ENCODE results near the gene STRC. TPM values are rescaled to one million over a fixed set of nuclear protein-coding genes. Genes with fewer than 3 reads are reported as not detected.
A peak's percentile ranks its signal among the peaks of the same experiment; 100 is the strongest.
"Not testable (repeated sequence)": the region's sequence is repeated elsewhere in the genome, so short reads cannot be mapped to it uniquely, and the experiment has no call there.

Gene STRC
- under 1 TPM; 0.36 to 0.72 TPM for total RNA-seq

- intact Hi-C loops (cut with micrococcal nuclease); CTCF ChIA-PET; POLR2A ChIA-PET; H3K4me1 Mint-ChIP-seq (ENCODE audit: low read depth); ATAC-seq; H3K27me3 Mint-ChIP-seq; H3K36me3 Mint-ChIP-seq (ENCODE audit: low read depth); DNase-seq; H3K9me3 Mint-ChIP-seq; H3K4me3 Mint-ChIP-seq; H3K27ac Mint-ChIP-seq: not testable (repeated sequence)
Measured at GRCh38 chr15:43618700-43619099, at the start of gene STRC. Gene STRC, minus strand, starts transcription at chr15:43618800. Its CDS starts 78 bp downstream, at chr15:43618722.

- ATAC-seq; H3K27me3 Mint-ChIP-seq; CTCF ChIA-PET; DNase-seq; H3K9me3 Mint-ChIP-seq; H3K4me3 Mint-ChIP-seq; intact Hi-C loops (cut with micrococcal nuclease); POLR2A ChIA-PET; H3K4me1 Mint-ChIP-seq (ENCODE audit: low read depth); H3K36me3 Mint-ChIP-seq (ENCODE audit: low read depth); H3K27ac Mint-ChIP-seq: not testable (repeated sequence)
Measured at GRCh38 chr15:43666177-43666576, 47.6 kb upstream of the STRC start.

GRCh38 chr15:43663333-43663732 lies 44.7 kb upstream of the STRC start:
- intact Hi-C loops (cut with micrococcal nuclease); H3K36me3 Mint-ChIP-seq (ENCODE audit: low read depth); H3K27ac Mint-ChIP-seq; H3K4me1 Mint-ChIP-seq (ENCODE audit: low read depth); H3K9me3 Mint-ChIP-seq; DNase-seq; ATAC-seq; POLR2A ChIA-PET; H3K27me3 Mint-ChIP-seq; CTCF ChIA-PET; H3K4me3 Mint-ChIP-seq: not testable (repeated sequence)

GRCh38 chr15:43662293-43662692 lies 43.7 kb upstream of the STRC start:
- H3K36me3 Mint-ChIP-seq (ENCODE audit: low read depth); ATAC-seq; H3K27ac Mint-ChIP-seq; intact Hi-C loops (cut with micrococcal nuclease); H3K27me3 Mint-ChIP-seq; DNase-seq; H3K9me3 Mint-ChIP-seq; H3K4me1 Mint-ChIP-seq (ENCODE audit: low read depth); POLR2A ChIA-PET; H3K4me3 Mint-ChIP-seq; CTCF ChIA-PET: not testable (repeated sequence)

- H3K27ac Mint-ChIP-seq; H3K36me3 Mint-ChIP-seq (ENCODE audit: low read depth); H3K4me1 Mint-ChIP-seq (ENCODE audit: low read depth); POLR2A ChIA-PET; H3K27me3 Mint-ChIP-seq; intact Hi-C loops (cut with micrococcal nuclease); H3K9me3 Mint-ChIP-seq; DNase-seq; CTCF ChIA-PET; ATAC-seq; H3K4me3 Mint-ChIP-seq: not testable (repeated sequence)
Measured at GRCh38 chr15:43659727-43660126, 41.1 kb upstream of the STRC start.

- DNase-seq; H3K4me1 Mint-ChIP-seq (ENCODE audit: low read depth); CTCF ChIA-PET; H3K27ac Mint-ChIP-seq; H3K4me3 Mint-ChIP-seq; H3K9me3 Mint-ChIP-seq; intact Hi-C loops (cut with micrococcal nuclease); POLR2A ChIA-PET; H3K27me3 Mint-ChIP-seq: not testable (repeated sequence)
- peak; percentile 55 for ATAC-seq
- peaks cover 28% of the 10 kb centered on the region for H3K36me3 Mint-ChIP-seq (ENCODE audit: low read depth)
Measured at GRCh38 chr15:43649430-43649926, 30.9 kb upstream of the STRC start.

- no peak within 1 kb of the TSS for H3K4me3 Mint-ChIP-seq
- TF ChIP-seq CTCF (IDR thresholded peaks at IDR 0.05) = no peak
- H3K27ac Mint-ChIP-seq = no peak within 1 kb of the TSS
- peaks cover 28% of the 10 kb centered on the region for H3K36me3 Mint-ChIP-seq (ENCODE audit: low read depth)
- no peak for DNase-seq
- no peak for ATAC-seq
- POLR2A ChIA-PET = no interaction called here
- intact Hi-C loops (cut with micrococcal nuclease) = no loop called here
- no peaks in the 10 kb centered on the region for H3K9me3 Mint-ChIP-seq
- CTCF ChIA-PET = no interaction called here
- H3K27me3 Mint-ChIP-seq = no peaks in the 10 kb centered on the region
- H3K4me1 Mint-ChIP-seq (ENCODE audit: low read depth) = no peaks in the 10 kb centered on the region
Measured at GRCh38 chr15:43648649-43649429, 30.2 kb upstream of the STRC start, which contains the start of gene CATSPER2. Gene CATSPER2, minus strand, starts transcription at chr15:43648844. Its CDS starts 783 bp downstream, at chr15:43648061.

- intact Hi-C loops (cut with micrococcal nuclease); H3K27ac Mint-ChIP-seq; ATAC-seq: not testable (repeated sequence)
Measured at GRCh38 chr15:43638464-43639204, 20.0 kb upstream of the STRC start.

GRCh38 chr15:43626937-43627336 lies 8.3 kb upstream of the STRC start:
- POLR2A ChIA-PET = interaction anchor here (0.6 kb wide), 1 partner anchor 126 kb away, joined by 3 read pairs; no protein-coding TSS in a partner anchor
- H3K9me3 Mint-ChIP-seq; H3K27me3 Mint-ChIP-seq; H3K4me1 Mint-ChIP-seq (ENCODE audit: low read depth); CTCF ChIA-PET; ATAC-seq; DNase-seq; intact Hi-C loops (cut with micrococcal nuclease); H3K4me3 Mint-ChIP-seq; H3K36me3 Mint-ChIP-seq (ENCODE audit: low read depth); H3K27ac Mint-ChIP-seq: not testable (repeated sequence)

More at GRCh38 chr15:43638464-43639204, 20.0 kb upstream of the STRC start:
- H3K9me3 Mint-ChIP-seq; H3K4me3 Mint-ChIP-seq; H3K36me3 Mint-ChIP-seq (ENCODE audit: low read depth); H3K27me3 Mint-ChIP-seq; H3K4me1 Mint-ChIP-seq (ENCODE audit: low read depth); CTCF ChIA-PET; POLR2A ChIA-PET; DNase-seq: not testable (repeated sequence)

Data from activated CD8-positive, alpha-beta T cell treated with anti-CD3 and anti-CD28 coated beads for 36 hours (primary cell).